HG03521 (cell line): ENCODE measurements around the gene INIP.
"Not testable (repeated sequence)": the region's sequence is repeated elsewhere in the genome, so short reads cannot be mapped to it uniquely, and the experiment has no call there.

Experiments used
- ATAC-seq: cut with Tn5 transposase; IDR thresholded peaks from one replicate; pipeline ENCODE4 v1.9.1; 2021; ENCODE audit warnings: mild to moderate bottlenecking, moderate library complexity; ENCODE audit not compliant: unreplicated experiment

The INIP gene

GRCh38 chr9:112677040-112677439 is 40.9 kb downstream of the INIP start:
- ATAC-seq: no peak

- ATAC-seq: not testable (repeated sequence)
Measured at GRCh38 chr9:112673221-112673620, 44.7 kb downstream of the INIP start.

- no peak for ATAC-seq
Measured at GRCh38 chr9:112670991-112671625, 46.8 kb downstream of the INIP start.

DNA sequence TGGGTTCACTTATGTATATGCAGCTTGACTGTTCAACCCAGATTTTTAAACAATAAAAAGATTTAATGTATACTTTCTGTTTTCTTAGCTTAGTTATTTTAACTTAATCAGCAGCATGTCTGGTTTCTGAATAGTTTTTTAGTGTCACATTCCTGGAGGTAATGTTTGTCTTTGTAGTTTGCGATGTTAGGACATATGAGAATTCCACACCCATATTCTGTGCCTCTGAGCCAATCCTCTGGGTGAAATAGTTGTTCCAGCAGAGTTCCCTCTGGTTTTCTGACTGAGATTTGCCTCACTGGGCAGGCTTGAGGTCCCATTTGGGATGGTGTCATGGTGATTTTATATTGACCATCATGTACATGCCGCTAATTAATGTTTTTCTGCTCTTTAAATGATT is 48.6 kb downstream of the INIP start:
- no peak for ATAC-seq

- ATAC-seq: no peak
Measured at GRCh38 chr9:112665347-112665746, 52.6 kb downstream of the INIP start.

DNA sequence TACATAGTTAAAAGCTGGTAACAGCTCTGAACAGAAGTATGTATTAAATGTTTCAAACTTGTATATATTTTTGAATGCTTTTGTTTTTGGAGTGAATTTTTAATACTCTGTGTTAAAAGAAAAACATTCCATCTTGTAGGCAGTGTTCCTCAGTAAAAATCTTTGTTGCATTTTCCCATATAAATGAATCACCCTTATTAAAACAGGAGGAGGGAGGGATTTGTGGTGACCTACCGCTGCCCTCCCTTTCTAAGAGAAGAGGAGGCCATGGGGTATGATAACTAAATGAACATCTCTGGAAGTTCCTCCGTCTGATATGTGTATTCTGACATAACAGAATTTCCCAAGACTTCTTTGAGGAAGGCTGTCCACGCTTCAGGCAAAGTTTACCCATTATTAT is 53.4 kb downstream of the INIP start:
- ATAC-seq: no peak

- no peak for ATAC-seq
Measured at GRCh38 chr9:112663681-112664080, 54.2 kb downstream of the INIP start.

- no peak for ATAC-seq
Measured at GRCh38 chr9:112659906-112660305, 58.0 kb downstream of the INIP start.

- no peak for ATAC-seq
Measured at GRCh38 chr9:112655668-112656067, 62.2 kb downstream of the INIP start.

GRCh38 chr9:112654282-112654681 is 63.6 kb downstream of the INIP start:
- ATAC-seq: no peak

DNA sequence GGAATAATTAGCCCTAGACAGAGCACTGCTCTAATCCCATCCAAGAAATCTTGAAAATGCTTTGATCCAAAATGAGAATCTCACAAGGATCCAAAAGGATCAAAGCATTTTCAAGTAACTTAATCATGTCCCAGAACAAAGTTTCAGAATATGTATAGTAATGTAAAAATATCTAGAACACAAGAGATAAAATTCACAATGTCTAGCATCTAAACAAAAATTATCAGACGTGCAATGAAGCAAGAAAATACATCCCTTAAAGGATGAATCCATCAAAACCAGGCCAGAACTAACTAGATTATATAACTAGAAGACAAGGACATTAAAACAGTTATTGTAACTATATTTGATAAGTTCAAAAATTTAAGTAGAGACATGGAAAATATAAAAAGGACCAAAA is 69.3 kb downstream of the INIP start:
- ATAC-seq: no peak

DNA sequence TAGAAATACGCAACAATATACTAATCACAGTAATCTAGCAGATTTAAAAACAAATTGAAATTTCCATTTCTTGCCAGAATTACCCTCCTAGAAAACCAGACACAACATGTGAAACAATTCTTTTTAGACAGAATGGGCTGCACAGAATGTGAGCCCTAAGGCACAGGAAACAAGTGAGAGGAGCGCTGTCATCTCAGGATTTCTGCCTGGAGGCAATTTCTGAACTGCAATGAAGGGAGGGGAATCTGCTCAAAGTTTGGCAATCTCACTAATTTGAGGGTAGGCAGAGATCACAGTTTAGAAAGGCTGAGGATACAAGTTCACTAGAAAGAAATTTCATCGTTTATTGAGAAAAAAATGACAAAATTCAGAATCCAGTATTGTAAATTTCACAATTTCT is 70.3 kb downstream of the INIP start:
- no peak for ATAC-seq

- no peak for ATAC-seq
Measured at GRCh38 chr9:112642126-112642525, 75.8 kb downstream of the INIP start.

- no peak for ATAC-seq
Measured at GRCh38 chr9:112640311-112640710, 77.6 kb downstream of the INIP start.
